Mesenteric fat pad (tissue), 1 donor: ENCODE results near the gene RPL10A. TPM values are rescaled to one million over a fixed set of nuclear protein-coding genes. Genes with fewer than 3 reads are reported as not detected.

Experiments
- DNase-seq: peaks from one replicate; pipeline ENCODE4 v3.0.0-alpha.2; 2020; ENCODE audit warnings: low spot score
- total RNA-seq: library from RNA; stranded (reverse); fragmentation: NEBNext Ultra II Directional; extraction: Animal tissue kit (Norgen Biotek cat#: 25700); gene quantifications from one replicate; pipeline ENCODE4 v1.2.1, GENCODE V29; 2021
- donor health status: DM: yes; HTN: yes; CAD: no.

RPL10A gene
- total RNA-seq, 1 donor from 2014 or later, result 919 TPM

DNA sequence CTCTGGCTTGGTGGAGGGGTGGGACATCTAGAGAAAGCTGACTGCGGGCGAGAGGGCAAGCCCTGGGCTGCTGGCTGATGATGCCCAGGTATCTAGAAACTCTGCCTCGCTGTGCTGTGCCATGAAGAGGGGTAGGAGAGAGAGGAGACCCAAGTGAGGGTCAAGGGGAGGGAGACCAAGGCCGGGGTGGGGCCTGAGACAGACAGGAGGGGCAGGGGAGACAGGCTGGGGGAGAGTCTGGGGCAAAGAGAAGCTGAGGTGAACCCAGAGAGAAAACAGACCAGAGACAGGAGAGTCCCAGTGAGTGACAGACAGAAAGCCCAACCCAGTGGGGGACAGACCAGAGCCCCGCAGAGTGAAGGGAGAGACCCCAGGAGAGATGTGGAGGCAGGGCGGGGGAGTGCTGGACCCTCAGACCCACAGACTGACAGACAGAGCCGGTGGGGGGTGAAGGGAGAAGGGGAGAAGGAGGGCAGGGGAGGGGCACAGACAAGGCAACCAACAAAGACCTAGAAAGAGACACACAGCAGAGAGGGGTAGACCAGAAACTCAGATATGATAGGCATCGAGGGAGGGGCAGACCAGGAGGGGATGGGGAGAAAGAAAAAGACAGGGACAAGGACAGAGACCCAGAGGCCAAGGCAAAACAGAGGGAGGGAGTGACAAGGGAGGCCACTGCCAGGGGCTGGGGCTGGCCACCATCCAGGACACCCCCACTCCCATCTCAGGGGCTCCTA lies 22.8 kb downstream of the RPL10A start:
- DNase-seq, result no peak

DNA sequence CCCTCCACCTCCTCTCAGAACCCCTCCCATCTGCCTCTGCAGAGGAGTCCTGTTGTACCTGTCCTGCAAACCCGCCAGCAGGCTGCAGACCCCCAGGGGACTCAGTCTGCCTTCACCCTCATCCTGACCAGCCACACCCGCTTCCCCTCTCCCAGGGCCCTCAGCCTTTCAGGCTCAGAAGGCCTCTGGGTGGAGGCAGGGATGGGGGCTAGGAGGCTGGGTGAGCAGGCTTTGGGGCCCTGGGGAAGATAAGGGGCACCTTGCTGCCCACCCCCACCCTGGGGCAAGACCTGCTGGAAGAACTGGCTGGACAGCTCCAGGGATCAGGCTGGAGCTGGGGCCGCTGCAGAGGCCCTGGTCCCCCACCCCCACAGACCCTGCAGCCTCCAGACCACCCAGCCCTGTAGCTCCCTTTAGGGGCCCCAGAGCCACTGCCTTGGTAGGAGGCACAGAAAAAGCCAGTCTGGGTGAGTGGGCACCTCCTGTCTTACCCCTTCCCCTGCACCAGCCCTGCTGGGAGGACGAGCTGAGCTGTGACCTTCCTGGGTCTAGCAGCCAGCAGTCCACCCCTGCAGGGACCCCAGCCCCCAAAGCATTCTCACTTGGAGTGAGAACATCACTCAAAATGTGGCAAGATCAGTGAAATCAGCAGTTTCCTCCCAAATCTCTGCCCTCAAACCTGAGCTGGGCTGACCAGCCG lies 23.5 kb downstream of the RPL10A start:
- no peak for DNase-seq

DNA sequence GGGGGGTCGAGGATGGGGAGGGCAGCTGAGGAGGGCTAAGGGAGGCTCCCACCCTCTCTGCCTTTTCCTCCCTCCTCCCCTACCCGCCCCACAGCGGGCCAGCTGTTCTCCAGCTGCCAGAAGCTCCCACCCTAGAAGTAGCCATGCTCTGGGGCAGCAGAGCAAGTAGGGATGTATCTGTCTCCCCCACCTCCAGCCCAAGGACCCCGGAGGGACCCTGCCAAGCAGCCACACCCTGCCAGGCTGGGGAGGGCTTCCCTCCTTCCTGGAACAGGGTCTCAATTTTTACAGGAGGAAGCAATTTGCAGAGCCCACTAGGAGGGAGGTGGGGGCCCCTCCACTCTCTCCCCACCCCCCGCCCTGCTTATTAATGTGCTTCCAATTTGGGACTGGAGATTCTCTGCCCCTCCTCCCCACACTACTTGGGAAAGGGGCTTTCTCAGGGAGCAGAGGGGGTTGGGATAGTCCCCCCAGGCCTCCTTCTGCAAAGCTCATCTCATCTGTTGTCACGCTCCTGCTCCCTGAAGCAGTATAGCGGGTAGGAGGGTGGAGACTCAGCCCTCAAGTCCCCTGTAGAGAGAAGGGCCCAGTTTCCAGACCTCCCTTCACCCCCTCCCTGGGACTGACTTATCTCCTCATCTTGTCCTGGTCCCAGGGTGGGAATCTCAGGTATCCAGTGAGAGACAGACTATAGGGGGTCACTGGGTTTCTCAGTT lies 24.2 kb downstream of the RPL10A start:
- DNase-seq, result no peak

DNA sequence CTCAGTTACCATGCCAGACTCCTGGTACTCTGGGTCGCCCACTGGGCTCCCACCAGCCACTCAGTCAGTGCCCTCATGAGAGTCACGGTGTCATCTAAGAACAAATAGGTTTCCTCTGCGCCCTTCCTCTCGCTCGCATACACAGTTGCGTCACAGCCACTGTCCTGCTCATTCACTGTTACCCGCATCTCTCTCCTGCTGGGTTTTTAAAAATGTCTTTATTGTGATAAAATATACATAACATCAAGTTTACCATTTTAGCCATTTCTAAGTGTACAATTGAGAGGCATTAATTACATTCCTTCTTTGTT lies 24.7 kb downstream of the RPL10A start:
- no peak for DNase-seq

DNA sequence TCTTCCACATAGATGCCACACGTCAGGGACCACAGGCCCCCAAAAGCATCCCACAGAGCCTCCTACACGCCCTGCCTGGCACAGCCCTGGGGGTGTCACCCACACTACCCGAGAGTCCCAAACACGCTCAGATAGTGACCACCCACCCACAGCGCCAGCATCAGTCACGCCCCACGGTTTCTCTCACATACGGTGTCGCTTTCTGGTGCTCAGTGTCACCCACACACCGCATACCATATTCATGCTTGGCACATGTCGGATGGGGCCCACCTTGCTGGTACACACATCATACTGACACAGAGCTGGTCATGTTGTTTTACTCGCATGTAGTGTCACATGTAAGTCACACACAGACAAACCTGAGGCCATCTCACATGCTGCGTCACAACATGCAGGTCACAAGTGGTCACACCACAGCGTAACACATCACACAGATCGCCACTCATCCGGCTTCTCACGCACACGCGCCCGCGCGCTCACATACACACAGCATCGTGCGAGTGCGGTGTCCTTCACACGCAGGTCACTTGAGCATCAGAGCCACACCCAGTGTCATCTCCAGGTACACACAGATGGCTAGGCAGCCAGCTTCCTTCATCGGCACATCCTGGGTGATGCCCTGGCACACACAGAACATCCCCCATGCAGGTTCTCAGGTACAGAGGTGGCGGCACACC lies 25.2 kb downstream of the RPL10A start:
- no peak for DNase-seq

DNA sequence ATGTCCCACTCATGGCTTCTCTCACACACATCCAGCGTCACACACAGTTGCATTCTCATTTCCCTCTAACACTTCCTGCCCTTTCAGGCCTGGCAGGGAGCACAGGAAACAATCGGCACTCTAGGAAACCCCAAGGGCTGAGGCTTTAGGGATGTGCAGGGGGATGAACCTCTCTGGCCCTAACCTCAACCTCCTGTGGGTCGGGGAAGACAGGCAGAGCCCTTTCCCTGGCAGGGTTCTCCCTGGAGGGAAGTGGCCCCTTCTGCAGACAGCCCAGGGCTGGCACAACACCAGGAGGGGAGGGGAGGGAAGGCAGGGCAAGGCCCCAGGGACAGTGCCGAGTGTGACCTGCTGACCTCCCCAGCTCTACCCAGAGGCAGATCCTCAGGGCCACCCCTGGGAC lies 26.0 kb downstream of the RPL10A start:
- DNase-seq, result no peak

DNA sequence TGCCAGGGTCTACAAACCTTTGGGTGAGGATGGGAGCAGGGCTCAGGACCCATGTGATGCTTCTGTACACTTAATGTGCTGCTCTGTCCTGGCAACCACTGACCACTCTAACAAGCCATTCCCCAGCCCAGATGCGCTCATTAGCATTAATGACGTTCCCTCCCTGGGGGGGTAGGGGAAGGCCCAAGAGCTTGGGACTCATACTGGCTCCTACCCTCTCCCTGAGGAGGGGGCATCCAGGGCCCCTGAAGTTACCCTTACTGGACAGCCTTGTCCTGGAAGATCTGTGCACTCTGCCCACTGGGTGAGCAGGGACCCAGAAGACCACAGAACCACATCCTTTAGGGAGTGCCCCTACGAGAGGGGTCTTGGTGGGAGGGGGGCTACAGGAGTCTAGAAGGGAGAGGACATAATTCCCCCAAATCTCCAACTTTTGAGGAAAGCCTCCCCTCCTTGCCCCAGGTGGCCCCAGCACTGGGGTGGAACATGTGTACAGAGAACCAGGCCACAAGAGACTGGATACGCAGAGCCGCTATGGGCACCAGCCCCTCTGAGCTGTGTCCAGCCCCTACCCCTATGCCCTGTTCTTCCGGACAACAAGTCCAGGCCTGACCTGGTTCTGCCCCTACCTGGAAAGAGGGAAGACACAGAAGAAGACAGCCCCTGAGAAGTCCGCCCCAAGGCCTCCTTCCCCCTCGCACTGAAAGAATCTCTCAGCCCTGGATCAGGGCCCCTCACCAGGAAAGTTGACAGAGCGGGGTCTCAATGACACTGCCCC lies 27.2 kb downstream of the RPL10A start:
- DNase-seq, result no peak

DNA sequence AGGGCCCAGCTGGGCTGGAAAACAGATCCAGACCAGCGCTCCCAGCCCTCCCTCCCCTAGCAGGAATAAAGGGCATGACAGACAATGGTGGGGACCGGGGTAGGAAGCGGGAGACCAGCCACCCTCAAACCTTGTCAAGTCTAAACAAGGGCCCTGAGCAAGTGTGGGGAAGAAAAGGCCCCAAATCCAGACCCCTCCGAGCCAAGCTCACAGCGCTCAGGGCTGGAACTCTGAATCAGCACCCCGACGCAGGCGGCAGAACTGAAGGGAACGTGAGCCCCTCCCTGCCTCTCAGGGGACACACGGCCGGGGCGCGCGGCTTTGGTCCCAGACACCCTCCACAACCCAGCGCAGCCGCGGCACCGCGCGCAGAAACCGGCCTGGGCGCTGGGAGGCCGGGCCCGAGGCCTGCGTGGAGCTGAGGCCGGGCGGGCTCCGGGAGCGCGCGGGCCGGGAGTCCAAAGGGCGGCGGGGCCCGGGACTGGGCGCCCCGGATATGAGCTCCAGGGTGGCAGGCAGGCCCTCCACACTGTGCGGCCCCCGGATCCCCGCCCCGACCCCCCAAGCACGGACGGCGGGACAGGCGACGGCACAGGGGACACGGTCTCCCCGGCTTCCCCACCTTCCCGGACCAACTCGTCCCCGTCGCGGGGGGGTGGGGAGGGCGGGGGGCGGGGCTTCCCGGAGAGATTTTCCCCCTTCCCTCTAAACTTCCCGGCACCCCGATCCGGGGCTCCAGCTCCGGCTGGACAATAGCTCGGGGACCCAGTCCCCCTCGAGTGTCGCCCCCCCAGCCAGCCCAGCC lies 28.0 kb downstream of the RPL10A start:
- DNase-seq, result no peak

DNA sequence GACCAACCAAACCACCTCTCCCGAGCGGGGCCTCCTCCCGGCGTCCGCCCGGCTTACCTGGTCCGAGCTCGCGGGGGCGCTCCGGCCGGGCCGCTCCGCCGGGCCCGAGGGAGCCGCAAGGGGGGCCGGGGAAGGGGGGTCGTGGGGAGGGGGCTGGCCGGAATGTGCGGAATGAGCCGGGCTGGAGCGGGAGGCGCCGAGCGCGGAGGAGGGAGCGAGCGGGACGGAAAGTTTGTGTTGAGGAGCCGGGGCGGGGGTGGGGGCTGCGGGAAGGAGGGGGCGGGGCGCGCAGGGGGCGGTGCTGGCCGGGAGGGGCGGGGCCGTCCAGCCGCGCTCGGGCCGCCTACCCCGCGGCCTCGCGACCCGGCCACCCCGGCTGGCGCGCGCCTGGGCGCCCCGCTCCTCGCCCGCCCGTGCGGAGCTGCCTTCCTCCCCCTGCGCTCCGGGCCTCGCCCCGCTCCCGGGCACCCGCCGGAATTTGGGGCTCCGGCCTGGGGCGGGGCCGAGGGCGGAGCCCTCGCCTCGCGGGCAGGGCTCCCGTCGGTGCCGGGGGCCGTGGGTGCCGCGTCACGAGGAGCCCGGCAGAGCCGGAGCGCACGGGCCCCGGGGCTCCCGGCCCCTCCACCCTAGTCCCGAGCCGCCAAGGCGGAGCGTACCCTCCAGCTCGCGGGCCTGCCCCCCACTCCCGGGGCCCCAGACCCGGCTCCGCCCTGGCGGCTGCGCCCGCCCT lies 28.8 kb downstream of the RPL10A start, which contains the start of gene TEAD3:
Gene TEAD3, minus strand, starts transcription at position 239 of the 730 bp plus-strand sequence.
- no peak for DNase-seq

DNA sequence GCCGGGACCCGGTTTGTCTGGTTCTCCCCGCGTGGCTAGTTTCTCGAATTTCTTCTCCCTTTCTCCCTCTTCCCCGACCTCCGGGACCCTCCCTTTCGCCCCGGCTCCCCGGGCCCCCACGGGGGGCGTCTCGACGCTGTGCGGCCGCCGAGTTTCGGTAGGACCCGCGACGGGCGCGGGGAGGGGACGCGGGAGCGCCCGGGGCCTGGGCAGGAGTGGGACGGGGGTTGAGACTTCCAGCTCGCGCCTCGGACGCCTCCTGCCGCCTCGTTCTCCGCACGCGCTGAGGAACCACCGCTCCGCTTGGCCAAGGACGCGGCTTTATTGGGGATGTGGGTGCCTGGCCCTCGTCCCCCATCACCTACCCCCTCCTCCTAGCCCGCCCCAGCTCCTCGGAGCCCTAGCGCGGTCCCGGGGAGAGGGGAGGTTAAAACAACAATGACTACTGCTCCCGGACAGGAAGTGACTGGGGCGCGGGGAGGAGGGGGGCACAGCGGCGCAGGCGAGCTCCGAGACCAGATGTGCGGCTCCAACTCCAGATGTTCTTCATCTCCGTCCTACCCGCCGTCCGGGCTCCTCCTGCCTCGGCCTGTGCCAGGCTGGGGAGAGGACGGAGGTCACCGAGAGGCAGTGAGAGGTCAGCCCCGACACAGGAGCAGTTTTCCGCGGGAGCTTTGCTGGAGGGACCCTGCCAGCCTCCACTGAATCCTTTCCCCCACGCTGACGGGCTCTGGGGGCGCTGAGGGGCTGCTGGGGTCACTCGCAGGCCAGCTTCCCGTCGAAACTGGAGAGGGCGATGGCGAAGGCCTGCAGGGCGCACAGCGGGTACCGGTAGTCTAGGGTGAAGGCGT lies 29.6 kb downstream of the RPL10A start:
- no peak for DNase-seq

DNA sequence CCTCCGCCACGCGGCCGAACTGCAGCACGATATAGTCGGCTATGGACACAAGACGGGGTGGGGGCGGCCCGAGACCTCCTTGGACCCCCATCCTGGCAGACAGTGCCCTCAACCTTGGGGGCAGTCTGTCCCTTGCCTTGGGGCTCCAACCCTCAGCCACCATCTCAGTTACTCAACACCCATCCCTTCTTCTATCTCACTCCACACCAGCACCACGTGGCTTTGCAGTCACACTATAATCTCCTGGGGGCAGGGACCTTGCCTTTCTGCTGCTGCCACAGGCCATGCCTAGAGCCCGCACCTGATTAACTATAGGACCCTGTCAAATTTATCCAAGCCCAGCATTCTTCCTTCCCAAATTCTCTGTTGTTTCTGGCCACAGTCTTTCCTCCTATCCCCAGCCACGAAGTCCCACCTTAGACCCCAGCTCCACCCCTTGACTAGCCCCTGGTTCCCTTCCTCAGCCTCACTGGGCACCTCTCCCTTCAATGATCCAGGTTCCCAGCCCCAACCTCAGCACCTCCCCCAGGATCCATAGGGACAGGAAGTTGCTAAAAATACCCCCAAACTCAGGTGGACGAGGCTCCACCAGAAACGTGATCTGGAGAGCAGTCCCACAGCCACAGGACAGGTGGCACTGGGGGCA lies 30.3 kb downstream of the RPL10A start:
- no peak for DNase-seq

DNA sequence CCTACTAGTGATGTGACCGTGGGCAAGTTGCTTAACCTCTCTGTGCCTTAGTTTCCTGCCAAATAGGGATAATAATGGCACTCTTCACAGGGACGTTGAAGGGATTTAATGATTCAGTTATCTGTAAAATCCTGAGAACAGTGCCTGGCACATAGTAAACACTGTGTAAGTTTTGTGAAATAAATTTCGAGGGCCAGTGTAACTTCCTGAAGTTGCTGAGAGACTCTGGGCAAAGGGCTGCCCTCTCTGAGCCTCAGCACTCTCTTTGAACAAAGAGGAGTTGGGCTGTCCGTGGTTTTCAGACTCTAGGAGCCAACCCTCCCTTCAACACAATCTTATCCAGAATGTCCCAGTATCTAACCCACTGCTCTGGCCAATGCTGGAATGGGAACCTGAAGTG lies 31.2 kb downstream of the RPL10A start:
- DNase-seq, result no peak

DNA sequence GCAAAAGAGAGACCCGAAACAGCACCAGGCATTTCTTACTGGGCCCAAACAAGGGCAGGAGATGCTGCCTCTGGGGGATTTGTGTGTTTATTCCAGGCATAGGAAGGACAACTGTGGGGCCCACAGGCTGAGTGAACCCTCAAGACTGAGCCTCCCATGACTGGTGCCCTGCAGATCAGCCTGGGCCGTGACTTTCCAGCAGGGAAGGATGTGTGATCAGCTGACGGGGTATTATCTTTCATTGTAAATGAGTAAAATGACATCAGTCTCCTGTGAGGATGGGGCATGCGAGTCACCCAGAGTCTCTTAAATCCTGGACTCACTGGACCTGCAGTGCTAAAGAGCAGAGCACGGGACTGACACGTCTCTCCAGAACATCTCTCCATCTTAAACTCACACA lies 32.6 kb downstream of the RPL10A start:
- no peak for DNase-seq

DNA sequence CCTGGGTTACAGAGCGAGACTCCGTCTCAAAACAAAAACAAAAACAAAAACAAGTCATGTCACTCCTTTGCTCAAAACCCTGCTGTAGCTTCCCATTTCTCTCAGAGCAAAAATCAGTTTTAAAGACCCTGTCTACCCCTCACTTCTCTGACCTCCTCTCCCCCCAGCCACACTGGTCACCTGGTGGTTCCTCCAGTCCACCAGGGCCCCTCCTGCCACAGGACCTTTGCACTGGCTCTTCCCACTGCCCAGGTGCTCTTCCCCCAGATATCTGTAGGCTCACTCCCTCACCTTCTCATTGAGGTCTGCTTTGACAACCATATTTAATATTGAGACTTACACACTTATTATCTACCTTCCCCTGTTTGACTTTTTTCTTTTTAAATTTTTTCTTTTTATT lies 33.6 kb downstream of the RPL10A start:
- DNase-seq, result no peak

DNA sequence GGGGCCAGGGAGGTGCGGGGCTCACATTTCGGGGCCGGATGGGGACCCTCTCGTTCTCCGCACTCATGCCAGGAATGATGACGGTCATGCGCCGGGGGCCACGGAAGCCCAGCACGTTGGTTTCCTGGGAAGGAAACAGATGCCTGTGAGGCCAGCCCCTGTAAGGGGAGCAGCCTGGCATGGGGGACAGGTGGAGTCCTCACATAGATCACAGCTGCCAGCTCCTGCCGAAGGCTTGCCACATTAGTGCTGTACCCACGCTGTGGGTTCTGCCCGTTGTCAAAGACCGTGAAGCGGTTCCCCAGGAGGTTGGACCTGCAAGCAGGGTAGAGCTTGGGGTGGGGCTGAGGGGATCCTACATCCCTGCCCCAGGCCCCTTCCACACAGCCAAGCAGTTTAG lies 35.3 kb downstream of the RPL10A start:
- no peak for DNase-seq

DNA sequence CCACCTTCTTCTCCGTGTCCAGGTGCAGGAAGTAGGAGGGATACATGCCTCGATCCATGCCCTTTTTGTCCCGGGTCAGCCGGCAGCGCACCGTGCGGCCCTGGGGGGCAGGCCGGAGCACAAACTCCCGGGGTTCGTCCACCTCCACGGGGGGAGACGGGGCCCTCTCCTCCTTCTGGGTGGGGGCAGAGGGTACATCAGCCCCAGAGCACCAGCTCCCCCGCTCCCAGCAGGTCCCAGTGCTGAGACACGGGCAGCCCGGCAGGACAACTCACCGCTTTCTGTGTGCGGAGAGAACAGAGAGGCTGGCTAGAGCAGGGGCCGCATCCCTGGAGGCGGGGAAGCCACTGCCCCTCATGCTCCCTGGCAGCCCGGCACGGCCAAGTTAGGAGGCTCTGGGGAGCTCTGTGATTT lies 37.8 kb downstream of the RPL10A start:
- DNase-seq, result no peak

DNA sequence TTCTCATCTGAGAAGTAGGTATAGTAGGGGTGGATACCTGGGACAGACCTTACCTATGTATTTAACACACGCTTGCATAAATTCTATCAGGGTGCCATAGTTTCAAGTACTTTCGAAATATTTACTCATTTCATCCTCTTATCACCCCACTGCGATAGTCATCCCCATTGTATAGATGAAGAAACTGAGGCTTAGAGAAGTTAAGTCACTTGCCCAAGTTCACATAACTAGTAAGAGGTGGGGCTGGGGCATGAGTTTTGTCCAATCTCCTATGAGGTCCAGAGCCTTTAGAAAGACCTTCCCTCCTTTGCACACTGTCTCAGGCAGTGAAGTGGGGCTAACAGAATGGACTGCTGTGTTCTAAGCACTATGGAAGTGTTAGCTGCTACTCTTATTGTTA lies 38.3 kb downstream of the RPL10A start:
- no peak for DNase-seq

DNA sequence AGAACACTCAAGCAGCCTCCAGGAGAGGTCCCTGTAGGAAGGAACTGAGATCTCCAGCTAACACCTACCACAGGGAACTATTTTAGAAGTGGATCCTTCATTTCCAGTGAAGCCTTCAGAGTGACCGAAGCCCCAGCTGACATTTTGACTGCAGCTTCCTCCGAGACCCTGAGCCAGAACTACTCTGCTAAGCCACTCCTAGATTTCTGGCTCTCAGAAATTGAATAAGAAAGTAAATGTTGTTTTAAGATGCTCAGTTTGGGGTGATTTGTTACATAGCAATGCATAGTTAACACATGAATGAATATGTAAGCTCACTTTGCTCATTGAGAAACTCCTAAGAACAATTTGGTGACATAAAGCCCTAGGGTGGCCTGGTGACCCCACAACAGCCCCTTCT lies 39.0 kb downstream of the RPL10A start:
- DNase-seq, result no peak
